ENCODE data around the gene NEB.
A peak's percentile ranks its signal among the peaks of the same experiment; 100 is the strongest.
"Not testable (repeated sequence)": the region's sequence is repeated elsewhere in the genome, so short reads cannot be mapped to it uniquely, and the experiment has no call there.

Gene NEB

GRCh38 chr2:151650456-151650855 lies 83.8 kb downstream of the NEB start:
- DNase-seq, result no peak

- DNase-seq, result no peak
Measured at GRCh38 chr2:151649966-151650365, 84.3 kb downstream of the NEB start.

DNA sequence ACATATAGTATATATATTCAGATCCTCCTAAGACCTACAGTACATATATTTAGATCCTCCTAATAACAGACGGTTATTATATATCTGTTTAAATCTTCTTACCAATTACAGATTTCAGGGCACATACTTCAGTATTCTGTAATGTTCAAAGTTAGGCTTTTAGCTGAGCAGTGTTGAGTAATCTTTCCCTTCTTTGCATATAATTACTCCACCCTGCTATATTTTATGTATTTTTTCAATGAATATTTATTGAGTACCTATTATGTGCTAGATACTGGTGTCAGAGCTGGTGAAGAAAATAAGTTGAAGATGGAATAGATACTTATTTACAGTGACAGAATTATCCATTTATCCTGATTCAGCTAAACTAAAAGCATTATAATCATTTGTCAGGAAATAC lies 84.9 kb downstream of the NEB start:
- no peak for DNase-seq

DNA sequence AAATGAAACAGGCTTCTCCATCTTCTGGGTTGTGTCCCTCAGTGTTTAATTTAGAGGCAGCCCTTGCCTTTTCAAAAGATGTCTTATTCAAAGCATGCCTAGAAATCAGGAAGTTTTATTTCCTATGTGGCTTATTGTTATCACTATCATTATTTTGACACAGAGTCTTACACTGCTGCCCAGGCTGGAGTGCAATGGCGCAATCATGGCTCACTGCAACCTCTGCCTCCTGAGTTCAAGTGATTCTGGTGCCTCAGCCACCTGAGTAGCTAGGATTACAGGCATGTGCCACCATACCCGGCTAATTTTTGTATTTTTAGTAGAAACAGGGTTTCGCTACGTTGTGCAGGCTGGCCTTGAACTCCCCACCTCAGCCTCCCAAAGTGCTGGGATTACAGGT lies 87.8 kb downstream of the NEB start:
- not testable (repeated sequence) for DNase-seq

DNA sequence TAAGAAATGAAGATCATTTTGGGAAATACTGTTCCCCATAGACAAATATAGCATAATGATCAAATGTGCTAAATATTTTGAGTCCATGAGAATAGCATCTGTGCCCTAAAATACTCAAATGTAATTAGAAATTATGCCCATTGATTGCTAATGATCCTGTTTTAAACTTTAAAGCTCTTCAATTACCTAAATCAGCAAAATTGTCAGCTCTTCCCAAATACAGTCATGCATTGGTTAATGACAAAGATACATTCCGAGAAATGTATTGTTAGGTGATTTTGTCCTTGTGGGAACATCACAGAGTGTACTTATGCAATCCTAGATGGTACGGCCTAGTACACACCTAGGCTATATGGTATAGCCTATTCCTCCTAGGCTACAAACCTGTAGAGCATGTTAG lies 89.7 kb downstream of the NEB start:
- no peak for DNase-seq

DNA sequence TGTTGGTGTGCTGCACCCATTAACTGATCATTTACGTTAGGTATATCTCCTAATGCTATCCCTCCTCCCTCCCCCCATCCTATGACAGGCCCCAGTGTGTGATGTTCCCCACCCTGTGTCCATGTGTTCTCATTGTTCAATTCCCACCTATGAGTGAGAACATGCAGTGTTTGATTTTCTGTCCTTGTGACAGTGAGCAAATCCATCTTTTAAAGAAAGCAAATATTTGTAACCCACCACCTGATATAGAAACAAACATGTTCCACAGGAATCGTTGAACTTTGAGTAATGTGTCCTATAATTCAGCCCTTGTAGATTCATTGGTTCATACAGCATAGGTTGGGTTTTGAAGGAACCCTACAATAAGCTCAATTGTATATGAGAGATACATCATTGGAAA lies 92.4 kb downstream of the NEB start:
- not testable (repeated sequence) for DNase-seq

DNA sequence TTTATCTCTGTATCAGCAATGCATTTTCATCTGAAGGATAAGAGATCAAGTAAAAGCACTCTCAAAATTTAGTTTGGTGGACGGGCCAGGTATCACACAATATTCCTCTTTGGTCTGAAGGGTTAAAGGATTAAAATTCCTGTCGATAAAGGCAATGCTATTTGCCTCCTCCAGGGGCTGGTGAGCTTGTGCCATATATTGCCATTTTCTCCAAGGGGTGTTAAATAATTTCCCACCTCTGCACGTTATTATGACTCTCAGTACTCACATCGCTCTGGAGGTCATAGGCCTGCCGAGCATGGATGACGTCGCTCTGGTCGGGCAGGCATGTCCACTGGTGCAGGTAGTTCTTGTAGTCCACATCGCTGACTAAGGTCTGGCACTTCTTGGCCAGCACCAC lies 94.2 kb downstream of the NEB start:
- DNase-seq, result no peak

GRCh38 chr2:151638990-151639389 lies 95.3 kb downstream of the NEB start:
- DNase-seq, result no peak

GRCh38 chr2:151638191-151638933 lies 95.9 kb downstream of the NEB start:
- DNase-seq, result no peak

DNA sequence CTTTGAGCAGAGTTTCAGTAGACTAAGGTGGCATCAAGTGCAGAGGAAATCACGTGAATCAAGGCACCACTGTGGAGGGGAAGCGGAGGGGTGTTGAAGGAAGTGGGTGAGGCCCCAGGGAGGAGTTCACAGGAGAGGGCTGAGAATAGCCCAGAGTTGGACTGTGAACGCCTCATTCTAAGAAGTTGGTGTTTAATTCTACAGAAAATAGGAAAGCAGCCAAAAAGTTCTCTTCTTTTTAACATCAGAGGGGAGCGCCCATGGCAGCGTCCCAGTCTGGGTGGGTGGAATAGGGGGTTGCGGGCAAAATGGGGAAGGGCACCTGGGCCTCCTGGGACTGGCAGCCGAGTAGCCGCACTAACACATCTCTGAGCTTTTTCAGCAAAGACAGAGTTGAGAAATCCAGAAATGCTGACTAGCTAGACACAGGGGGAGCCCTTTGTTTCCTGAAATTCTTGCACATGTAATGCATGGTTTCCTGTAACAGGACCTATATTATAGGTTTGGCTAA lies 97.0 kb downstream of the NEB start:
- DNase-seq, result peak; percentile 11

GRCh38 chr2:151634736-151635467 lies 99.4 kb downstream of the NEB start:
- DNase-seq, result no peak

- DNase-seq, result no peak
Measured at GRCh38 chr2:151632993-151633565, 101.2 kb downstream of the NEB start.

GRCh38 chr2:151630372-151630771 lies 103.9 kb downstream of the NEB start:
- DNase-seq, result no peak

DNA sequence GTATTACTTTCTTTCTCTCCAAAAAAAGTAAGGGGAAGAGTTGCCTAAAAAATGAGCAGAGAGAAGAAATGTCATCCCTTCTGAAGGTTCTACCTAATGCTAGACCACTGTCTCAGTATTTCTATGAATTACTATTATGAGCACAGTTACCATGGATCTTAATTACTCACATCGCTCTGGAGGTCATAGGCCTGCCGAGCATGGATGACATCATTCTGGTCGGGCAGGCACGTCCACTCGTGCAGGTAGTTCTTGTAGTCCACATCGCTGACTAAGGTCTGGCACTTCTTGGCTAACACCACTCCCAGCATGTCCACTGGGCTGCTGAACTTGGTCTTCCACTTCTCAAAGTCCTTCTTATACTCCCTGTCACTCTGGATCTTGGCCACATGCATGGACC lies 106.9 kb downstream of the NEB start:
- no peak for DNase-seq

DNA sequence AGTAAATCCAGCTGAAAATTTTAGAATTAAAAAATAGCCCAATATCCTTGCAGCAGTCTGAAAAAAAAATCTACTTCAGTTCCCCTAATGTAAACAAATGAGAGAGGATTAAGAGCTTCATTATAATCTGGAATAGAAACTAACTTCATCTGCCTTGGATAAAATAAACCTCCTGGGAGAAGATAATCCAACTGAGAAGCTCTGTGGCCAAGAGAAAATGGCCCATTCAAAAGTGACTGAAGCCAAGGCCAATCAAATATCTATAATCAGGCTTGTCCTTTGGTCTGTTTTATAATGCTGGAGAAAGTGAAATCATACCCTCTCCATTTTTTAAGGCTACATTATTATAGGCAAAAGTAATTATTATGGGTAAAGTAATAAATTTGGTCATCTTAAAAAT lies 110.0 kb downstream of the NEB start:
- DNase-seq, result no peak

DNA sequence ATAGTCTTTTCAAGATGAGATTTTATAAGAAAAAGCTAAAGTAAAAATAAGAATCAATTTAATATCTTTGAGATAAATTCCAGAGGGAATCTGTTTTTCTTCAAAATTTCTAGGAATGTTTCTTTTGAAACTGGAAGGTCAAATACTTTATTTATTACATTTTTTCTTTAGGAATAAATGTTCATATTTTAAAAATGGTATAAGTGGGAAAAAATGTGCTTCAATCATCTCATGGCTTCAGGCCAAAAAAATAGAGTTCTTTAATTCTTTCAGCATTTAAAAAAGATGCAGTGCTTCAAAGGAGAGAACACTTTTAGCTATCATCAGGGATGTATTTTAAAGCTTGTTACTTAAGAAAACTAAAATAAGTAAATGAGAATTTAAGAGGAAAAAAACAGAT lies 110.6 kb downstream of the NEB start:
- DNase-seq, result no peak

- no peak for DNase-seq
Measured at GRCh38 chr2:151620761-151621160, 113.5 kb downstream of the NEB start.

DNA sequence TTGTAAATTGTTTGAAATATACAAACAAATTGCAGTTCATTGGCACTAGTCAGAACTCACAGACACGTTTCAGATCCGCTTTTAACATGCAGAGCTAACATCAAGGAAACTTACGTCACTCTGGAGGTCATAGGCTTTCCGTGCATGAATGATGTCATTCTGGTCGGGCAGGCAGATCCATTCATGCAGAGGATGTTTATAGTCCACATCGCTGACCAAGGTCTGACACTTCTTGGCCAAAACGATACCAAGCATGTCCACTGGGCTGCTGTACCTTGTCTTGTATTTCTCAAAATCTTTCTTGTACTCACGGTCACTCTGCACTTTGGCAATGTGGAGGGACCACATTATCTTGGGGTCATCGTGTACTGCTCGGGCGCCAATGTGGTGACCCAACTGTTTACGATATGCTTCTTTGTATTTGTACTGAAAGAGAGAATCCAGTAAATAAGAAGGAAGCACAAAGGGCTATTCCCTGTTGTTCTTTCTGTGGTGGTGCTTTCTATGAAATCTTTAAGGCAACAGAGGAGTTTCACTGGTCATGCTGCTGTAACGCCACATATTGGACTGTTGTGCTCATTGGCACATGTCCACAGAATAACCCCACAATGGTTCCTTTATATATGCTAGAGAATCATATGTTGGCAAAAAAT lies 114.8 kb downstream of the NEB start:
- DNase-seq, result no peak

DNA sequence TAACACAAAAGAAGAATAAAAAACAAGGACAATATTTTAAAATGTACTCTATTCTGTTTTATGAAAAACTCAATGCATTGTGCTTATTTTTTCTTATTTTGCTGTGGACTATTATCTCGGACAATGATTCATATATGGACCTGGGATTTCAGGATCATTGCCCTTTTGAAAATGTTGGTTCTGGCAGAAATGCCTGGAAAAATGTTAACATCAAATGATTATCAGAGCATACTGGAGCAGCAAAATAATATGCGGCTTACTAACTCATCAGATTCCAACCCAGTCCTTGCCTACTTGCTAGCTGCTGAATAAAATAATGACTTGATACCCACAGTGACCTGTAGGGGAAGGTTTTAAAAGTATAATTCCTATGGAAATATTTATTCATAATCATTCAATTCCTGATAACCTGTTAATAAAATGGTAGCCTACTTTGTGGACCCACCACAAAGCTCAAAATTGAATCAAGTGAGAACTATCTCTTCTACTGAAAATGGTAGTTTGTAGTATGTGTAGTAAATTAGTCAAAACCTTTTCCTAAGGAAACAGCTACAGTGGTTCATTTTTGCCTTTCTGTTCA lies 117.4 kb downstream of the NEB start:
- DNase-seq, result no peak

DNA sequence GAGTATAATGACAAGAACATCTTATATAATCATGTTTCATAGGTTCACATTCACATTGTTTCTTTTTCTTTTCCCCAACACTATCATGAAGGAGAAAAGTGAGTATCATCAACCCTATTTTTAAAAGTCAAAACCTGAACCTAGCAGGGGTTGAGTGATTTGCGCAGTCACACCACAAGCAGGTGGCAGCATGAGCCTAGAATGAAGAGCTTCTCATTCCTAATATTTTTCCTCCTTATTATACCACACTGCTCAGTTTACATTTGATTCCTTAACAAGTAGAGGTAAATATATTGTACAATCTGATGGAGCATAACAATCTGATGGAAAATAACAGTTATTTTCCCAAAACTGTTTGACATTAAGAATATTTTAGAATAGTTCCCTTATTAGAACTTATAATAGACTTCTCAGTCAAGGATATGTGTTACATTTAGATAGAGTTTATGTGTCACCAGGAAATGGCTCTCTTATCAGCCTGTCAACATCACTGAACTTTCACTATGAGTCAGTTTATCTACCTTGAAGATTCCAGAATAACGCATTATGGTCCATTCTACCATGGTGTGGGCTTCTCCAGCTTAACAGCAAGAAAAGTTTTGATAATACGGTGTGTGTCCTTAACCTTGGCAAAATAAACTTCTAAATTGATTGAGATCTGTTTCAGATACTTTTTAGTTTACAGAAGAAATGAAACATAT lies 119.5 kb downstream of the NEB start:
- DNase-seq, result no peak

GRCh38 chr2:151614159-151614558 lies 120.1 kb downstream of the NEB start:
- no peak for DNase-seq

DNA sequence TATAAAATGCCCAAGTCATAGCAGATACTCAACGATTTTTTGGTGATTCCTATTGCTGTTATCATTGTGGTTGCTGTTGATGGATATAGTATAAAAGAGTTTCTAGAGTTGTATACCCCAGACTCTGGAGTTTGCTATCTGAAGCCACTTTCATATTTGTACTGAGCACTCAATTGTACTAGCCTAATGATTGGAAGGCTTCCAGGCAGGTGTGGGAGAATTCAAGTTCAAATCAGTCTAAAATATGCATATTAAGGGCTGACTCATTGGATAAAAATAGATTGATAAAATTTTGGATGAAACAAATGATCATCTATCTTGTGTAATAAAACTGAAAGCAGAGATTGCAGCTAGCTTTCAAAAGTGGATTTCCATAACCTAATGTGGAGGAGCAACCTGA lies 122.9 kb downstream of the NEB start:
- no peak for DNase-seq
